Loucy (cell line): ENCODE measurements around the gene GRB10.

ENCODE experiments used
- EZH2phosphoT487 ChIP-seq: fragments of 200-600 bp; IDR thresholded peaks from 2 replicates; pipeline ENCODE4 v1.6.1; 2018; ENCODE audit warnings: antibody characterized with exemption, mild to moderate bottlenecking, moderate library complexity, borderline replicate concordance
- TF ChIP-seq, protein P1 (sequence below): fragments of 200-600 bp; sonication (generic); conservative IDR thresholded peaks from 2 replicates; pipeline ENCODE4 v1.5.1; 2014; ENCODE audit warnings: mild to moderate bottlenecking, antibody characterized with exemption, low read length

DNA sequence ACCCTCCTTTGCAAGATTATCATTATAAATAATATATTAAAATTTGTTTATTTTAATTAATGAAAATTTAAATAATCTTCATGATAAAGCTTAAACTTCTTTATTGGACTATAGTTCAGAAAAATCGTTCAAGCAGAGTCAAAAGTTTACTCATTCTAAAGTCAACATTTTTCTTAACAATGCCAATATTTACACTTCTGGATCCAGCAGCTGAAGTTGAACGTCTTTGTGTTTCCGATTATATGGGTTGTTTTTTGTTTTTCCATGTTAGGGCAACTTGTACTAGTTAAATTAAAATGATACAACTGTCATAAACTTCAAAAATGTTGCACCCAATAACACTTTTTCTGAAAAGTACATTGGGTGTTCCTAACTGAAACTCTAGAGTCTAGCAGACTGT is 43.8 kb downstream of the GRB10 start:
- TF ChIP-seq, protein P1, sequence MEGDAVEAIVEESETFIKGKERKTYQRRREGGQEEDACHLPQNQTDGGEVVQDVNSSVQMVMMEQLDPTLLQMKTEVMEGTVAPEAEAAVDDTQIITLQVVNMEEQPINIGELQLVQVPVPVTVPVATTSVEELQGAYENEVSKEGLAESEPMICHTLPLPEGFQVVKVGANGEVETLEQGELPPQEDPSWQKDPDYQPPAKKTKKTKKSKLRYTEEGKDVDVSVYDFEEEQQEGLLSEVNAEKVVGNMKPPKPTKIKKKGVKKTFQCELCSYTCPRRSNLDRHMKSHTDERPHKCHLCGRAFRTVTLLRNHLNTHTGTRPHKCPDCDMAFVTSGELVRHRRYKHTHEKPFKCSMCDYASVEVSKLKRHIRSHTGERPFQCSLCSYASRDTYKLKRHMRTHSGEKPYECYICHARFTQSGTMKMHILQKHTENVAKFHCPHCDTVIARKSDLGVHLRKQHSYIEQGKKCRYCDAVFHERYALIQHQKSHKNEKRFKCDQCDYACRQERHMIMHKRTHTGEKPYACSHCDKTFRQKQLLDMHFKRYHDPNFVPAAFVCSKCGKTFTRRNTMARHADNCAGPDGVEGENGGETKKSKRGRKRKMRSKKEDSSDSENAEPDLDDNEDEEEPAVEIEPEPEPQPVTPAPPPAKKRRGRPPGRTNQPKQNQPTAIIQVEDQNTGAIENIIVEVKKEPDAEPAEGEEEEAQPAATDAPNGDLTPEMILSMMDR = no peak
- TF ChIP-seq EZH2phosphoT487 = no peak
